Islet of Langerhans (tissue), 1 donor: ENCODE data around the gene IL1RL2.

Experiments
- FAIRE-seq: peaks from one replicate; lab custom pipeline; 2011; peaks lifted over from hg19 to GRCh38; lab: Jason Lieb, UNC

The IL1RL2 gene

DNA sequence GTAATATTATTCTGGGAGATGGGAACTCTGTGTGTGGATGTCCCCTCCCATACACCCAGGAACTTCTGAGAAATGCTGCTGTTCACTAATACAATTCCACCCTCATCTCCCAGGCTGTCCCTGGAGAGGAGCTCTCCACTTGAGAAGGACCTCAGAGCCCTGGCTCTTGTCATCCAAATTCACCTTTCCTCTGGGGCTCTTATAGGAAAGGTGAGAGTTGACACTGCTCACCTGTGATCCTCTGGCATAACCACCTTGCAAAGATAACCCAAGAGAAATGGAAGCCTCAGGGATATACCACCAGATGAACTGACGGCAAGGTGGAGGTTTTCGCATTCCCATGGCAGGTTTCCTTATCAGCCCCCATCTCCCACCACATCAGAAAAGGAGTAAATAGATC lies 52.0 kb downstream of the IL1RL2 start:
- FAIRE-seq, result no peak

DNA sequence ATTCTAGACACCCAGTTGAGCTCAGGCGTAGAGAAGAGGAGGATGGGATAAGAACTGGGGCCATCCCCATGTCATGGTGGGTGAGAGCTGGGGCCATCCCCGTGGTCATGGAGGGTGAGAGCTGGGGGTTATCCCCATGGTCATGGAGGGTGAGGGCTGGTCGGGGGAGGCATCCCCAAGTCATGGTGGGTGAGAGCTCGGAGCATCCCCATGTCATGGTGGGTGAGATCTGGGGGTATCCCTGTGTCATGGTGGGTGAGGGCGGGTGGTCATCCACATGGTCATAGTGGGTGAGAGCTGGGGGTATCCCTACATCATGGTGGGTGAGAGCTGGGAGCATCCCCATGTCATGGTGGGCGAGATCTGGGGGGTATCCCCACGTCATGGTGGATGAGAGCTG lies 52.5 kb downstream of the IL1RL2 start:
- no peak for FAIRE-seq

- peak; percentile 88 for FAIRE-seq
These were observed 54.0 kb downstream of the IL1RL2 start for GRCh38 chr2:102240640-102241370.

DNA sequence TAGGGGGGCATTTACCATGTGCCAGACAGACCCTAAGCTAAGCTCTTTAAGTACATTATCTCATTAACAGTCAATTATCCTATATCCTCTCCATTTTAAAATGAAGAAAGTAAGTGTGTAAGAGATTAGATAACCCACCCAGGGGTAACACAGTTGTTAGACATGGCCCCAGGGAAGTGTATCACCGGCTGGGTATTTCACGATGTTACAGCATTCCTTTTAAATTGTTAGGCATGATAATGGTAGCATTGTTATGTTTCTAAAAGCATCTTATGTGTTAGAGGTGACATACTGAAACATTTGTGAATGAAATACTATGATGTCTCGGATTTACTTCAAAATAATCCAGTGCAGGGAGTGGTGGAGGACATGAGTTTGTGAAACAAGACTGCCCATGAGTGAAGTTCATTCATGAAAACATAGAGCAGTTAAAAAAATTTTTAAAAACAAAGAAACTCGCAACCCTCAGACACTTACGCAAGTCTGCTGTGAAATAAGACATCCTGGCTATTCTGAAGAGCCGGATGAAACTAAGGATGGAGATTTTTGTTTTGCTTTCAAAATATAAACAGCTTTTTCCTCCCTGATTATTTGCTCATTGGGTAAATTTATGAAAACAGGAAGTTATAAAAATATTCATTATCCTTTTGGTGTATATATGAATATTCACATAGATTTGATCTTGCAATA lies 54.9 kb downstream of the IL1RL2 start:
- no peak for FAIRE-seq

GRCh38 chr2:102245266-102246151 lies 58.7 kb downstream of the IL1RL2 start:
- no peak for FAIRE-seq

DNA sequence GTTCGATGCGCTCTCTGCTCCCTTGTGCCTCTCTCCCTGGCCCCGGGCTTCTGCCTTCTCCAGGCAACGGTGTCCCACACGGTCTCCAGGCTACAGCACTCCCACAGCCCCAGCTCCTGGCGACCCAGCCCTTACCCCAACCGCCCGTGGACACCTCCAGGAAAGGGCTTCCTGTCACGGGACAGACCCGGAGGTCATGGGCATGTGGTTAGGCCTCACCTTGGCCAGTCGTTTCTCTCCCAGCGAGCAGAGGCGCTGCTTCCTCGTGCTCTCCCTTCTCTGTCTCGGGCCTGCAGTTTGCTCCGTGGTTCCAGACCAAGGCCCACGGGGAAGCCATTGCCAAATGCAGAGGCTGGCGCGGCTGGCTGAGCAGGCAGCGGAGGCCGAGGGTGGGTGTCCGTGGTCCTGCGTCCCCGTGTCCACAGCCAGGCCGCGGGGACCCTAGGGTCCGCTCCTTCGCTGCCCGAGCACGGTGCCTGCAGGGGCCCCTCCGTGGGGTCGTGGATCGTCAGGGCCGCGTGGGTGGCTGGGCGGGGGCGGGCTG lies 63.5 kb downstream of the IL1RL2 start:
- no peak for FAIRE-seq

- no peak for FAIRE-seq
These were observed 64.4 kb downstream of the IL1RL2 start for GRCh38 chr2:102251042-102251848.

GRCh38 chr2:102251849-102252203 lies 65.0 kb downstream of the IL1RL2 start:
- no peak for FAIRE-seq

- FAIRE-seq, result no peak
These were observed 65.4 kb downstream of the IL1RL2 start for GRCh38 chr2:102252236-102252635.

- FAIRE-seq, result no peak
These were observed 66.4 kb downstream of the IL1RL2 start for GRCh38 chr2:102253140-102253752.

DNA sequence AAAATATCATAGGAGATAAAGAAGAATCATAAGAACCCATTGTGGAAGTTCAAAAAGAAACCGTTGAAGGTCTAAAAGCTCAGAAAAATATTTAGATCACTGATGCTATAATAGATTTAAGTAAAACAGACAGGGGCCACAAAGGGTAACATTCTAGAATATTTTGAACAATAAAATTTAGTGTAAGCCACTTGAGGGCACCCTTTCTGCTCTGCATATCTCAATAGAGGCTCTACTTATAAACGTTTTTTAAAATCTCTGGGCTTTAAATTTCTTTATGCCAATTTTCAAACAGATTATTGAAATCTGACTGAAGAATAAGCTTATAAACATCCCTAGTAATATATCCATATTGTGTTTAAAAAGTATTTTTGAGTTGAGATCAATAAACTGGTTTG lies 66.9 kb downstream of the IL1RL2 start:
- no peak for FAIRE-seq

DNA sequence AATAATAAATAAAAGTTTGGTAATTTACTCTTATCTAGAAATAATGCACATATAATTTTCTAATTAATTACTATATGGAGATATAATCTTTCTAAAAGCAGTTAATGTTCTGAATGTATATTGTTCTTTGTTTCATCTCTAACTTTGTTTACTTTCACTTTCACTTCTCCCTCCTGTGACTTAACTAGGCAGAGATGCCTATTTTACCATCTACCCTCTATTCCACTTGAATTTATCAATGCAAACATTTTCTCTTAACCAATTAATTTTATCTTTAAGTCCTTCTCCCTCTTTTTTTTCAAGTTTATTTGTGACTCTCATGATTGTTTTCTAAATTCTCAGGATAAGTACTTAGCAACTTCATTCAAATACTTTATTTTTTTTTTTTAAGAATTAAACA lies 69.5 kb downstream of the IL1RL2 start:
- no peak for FAIRE-seq

DNA sequence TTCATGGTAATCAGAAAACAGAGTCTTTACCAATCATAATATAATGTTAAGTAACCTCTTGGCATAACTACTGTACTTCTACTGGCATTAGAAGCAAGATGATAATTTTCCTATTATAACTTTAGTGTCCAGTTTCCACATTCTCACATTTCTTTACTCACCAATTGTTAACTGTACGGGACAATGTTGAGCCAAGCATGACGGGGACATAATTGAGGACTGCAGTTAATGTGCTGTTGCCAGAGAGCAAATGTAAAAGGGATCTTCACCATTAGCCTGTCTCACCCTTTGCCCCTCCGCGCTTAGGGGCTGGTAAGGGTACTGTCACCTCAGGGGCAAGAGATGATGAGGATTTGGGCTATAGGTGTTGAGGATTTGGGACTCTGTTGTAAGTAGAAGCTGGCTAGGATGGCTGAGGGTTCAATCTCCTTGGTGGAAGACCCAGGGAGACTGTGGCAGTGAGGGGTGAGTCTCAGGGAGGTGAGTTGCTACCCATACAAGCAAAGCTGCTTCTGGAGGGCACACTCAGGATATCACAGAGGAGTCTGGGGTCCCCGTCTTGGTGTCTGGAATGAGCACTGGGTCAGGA lies 70.1 kb downstream of the IL1RL2 start:
- FAIRE-seq, result no peak

- no peak for FAIRE-seq
These were observed 71.2 kb downstream of the IL1RL2 start for GRCh38 chr2:102258025-102258385.

DNA sequence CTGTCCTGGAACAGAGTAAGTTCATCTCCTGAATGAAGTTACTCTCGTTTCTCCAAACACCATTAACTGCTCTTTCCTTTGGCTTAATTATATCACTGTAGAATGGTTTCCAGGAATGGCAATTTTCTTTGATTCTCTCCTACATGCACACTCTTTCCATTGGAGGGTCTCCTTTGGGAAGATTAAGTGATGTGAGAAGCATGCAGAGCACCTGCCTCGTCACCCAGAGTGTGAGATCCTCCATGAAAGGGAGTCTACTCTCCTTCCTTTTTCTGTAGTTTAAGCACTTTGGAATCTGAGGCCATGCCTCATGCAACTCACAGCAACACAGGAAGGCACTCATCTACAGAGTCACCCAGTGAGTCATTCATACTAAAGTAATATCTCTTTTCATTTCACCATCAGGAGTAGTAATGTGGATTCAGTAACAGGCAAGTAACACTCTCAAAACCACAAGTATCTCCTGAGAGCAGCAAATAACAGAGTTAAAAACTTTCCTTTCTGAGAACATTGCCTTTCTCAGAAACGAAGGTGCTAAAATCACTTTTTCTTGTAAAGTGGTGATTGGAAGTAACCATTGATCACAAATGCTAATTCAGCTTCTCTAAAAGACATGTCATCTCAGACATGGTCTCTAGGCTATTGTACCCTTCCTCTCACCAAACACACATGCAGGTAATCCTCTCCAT lies 71.7 kb downstream of the IL1RL2 start:
- no peak for FAIRE-seq

- no peak for FAIRE-seq
These were observed 74.8 kb downstream of the IL1RL2 start for GRCh38 chr2:102261467-102262135.

GRCh38 chr2:102262216-102263129 lies 75.7 kb downstream of the IL1RL2 start:
- FAIRE-seq, result no peak

DNA sequence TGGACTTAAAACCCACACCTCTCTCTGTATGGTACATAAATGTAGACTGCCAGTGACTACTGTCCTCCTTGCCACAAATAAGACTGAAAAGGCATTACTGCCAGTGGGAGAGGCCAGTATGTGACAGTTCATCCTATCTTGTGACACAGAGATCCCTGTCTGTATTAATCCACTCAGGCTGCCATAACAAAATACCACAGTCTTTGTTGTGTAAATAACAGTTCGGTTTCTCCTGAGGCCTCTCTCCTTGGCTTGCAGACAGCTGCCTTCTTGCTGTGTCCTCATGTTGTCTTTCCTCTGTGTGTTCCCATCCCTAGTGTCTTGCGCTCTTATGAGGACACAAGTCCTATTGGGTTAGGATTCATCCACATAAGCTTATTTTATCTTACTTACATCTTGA lies 78.1 kb downstream of the IL1RL2 start:
- FAIRE-seq, result no peak

GRCh38 chr2:102266204-102266603 lies 79.4 kb downstream of the IL1RL2 start:
- FAIRE-seq, result no peak
